ENCODE measurements around the gene RTP5. TPM values are rescaled to one million over a fixed set of nuclear protein-coding genes. Genes with fewer than 3 reads are reported as not detected.

The RTP5 gene
- total RNA-seq, 1 experiment from 2014 or later = not detected

- in situ Hi-C loops (cut with HindIII; ENCODE audit: low pct_unique_long_range_greater_than_20kb, low sequenced_read_pairs) = no loop called here
- no peak for DNase-seq (ENCODE audit: low read depth, low spot score)
Measured at GRCh38 chr2:241864168-241864849, 5.2 kb upstream of the RTP5 start.

DNA sequence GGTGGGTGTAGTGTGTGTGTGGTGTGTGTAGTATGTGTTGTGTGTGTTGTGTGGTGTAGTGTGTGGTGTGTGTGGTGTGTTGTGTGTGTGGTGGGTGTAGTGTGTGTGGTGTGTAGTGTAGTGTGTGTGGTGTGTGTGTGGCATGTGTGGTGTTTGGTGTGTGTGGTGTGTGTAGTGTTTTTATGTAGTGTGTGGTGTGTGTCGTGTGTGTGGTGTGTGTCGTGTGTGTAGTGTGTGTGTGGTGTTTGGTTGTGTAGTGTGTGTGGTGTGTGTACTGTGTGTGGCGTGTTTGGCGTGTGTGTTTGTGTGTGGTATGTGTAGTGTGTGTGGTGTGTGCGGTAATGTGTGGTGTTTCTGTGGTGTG is 4.7 kb upstream of the RTP5 start:
- in situ Hi-C loops (cut with HindIII; ENCODE audit: low pct_unique_long_range_greater_than_20kb, low sequenced_read_pairs) = no loop called here
- no peak for DNase-seq (ENCODE audit: low read depth, low spot score)

- in situ Hi-C loops (cut with HindIII; ENCODE audit: low pct_unique_long_range_greater_than_20kb, low sequenced_read_pairs) = no loop called here
- DNase-seq (ENCODE audit: low read depth, low spot score) = no peak
Measured at GRCh38 chr2:241865416-241865956, 4.0 kb upstream of the RTP5 start.

GRCh38 chr2:241865957-241866789 is 3.4 kb upstream of the RTP5 start:
- DNase-seq (ENCODE audit: low read depth, low spot score) = no peak
- in situ Hi-C loops (cut with HindIII; ENCODE audit: low pct_unique_long_range_greater_than_20kb, low sequenced_read_pairs) = no loop called here

- DNase-seq (ENCODE audit: low read depth, low spot score) = no peak
Measured at GRCh38 chr2:241866790-241867645, 2.5 kb upstream of the RTP5 start.

DNA sequence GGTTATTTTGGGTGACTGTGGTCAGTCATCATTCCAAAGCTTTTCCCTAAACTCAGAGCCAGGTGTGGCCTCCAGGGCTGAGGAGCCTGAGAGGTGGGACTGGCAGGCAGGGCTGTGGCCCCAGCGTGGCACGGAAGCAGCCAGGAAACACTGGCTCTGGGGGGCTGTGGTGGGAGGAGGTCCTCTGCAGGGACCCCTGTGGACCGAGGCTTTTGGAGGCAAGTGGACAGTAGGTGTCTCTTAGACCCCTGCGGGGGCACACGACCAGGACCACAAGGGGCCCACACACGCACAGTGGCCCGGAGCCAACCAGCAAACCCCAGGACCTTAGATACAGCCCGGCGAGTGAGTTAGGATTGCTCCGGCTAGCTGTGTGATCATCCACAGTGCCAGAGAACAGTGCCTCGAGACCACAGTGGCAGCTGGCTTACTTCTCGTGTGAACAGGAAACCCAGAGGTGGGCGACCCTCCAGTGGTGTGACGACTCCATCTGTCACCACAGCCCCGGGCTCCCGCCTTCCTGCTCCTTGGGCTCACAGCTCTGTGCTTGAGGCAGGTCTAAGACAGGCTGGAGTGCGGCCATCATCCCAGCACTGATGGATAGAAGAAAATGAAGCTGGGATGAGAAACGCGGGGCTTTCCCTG is 1.6 kb upstream of the RTP5 start:
- DNase-seq (ENCODE audit: low read depth, low spot score) = no peak
- in situ Hi-C loops (cut with HindIII; ENCODE audit: low pct_unique_long_range_greater_than_20kb, low sequenced_read_pairs) = no loop called here

More at GRCh38 chr2:241866790-241867645, 2.5 kb upstream of the RTP5 start:
- in situ Hi-C loops (cut with HindIII; ENCODE audit: low pct_unique_long_range_greater_than_20kb, low sequenced_read_pairs) = no loop called here

DNA sequence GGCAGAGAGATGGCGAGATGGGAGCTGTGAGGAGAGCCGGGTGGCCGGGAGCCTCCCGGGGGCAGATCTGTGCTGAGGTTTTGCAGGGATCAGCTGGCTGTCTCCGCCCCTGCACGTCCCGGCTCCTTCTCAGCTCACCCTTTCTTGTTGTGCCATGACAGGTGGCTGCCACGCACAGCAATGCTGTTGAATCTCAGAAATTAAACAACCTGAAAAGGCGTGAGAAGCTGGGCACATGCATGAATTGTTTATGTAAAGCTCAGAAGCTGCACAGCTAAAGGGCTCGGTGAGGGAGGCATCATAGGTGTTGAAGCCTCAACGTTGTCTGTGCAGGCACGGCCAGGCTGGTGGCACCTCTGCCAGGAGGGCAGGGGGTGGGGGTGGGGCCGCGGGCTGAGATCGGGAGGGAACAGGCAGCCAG is 858 bp upstream of the RTP5 start:
- DNase-seq (ENCODE audit: low read depth, low spot score) = no peak
- in situ Hi-C loops (cut with HindIII; ENCODE audit: low pct_unique_long_range_greater_than_20kb, low sequenced_read_pairs) = no loop called here

DNA sequence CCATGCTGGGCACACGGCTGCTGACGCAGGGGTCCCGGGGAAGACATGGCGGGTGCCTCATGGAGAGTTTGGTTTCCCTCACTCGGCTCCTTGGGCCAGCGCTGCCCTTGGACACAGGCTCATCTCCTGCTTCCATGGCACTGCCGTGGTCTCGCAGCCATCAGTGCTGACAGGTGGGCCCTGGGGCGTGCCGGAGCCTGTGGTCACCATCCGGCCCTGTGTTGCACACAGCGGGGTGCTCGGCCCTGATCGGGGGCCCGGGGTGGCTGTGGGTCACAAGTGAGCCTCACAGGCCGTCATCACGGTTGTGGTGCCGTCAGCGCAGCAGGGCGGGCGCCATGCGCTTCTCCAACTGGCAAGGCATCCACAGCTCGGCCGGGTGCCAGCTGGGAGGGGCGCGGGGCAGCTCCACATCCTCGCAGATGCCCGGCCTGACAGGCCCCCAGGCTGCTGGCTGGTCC is 582 bp downstream of the RTP5 start:
- in situ Hi-C loops (cut with HindIII; ENCODE audit: low pct_unique_long_range_greater_than_20kb, low sequenced_read_pairs) = no loop called here
- DNase-seq (ENCODE audit: low read depth, low spot score) = no peak

DNA sequence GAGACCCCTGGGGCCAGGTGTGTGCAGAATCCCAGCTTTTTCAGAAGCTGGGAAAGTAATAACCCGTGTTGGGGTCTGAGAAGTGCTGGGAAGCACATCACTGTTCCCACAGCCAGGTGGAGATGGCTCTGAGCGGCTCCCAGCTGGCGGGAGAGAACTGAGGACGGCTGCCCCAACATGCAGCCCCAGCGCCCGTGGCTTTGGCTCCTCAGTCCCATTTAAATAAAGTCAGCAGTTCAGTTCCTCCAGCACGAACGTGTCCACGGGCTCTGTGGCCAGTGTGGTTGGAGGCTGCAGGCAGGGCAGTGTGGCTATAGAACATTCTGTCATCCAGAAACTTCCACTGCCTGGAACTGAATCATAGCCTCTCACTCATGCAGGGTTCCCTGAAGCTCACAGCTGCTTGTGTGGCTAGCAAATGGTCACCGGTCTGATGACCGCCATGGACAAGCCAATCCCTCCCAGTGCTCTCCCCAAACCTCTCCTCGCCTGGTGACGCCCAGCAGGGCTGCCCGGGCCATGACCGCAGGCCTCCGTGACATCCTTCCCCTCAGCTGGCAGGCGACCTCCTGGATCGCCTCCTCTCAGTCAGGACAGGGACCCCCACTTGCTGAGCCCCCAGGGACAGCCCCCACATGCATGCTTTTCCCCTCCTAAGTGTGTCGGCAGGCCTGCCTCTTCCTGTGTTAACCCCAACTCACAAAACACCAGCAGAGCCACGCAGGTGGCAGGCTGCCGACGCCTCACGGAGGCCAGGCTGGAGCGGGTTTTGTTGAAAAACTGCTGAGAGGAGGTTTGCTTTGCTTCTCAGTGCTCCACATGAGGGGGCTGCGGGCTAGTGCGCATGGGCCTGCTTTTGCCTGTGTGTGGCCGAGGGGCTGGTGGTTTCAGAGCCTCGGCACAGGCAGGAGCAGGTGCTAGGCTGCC is 1.3 kb downstream of the RTP5 start:
- in situ Hi-C loops (cut with HindIII; ENCODE audit: low pct_unique_long_range_greater_than_20kb, low sequenced_read_pairs) = no loop called here
- DNase-seq (ENCODE audit: low read depth, low spot score) = no peak

GRCh38 chr2:241871538-241872312 is 2.2 kb downstream of the RTP5 start:
- no peak for DNase-seq (ENCODE audit: low read depth, low spot score)
- in situ Hi-C loops (cut with HindIII; ENCODE audit: low pct_unique_long_range_greater_than_20kb, low sequenced_read_pairs) = no loop called here

- in situ Hi-C loops (cut with HindIII; ENCODE audit: low pct_unique_long_range_greater_than_20kb, low sequenced_read_pairs) = no loop called here
- no peak for DNase-seq (ENCODE audit: low read depth, low spot score)
Measured at GRCh38 chr2:241872313-241872642, 2.7 kb downstream of the RTP5 start.

DNA sequence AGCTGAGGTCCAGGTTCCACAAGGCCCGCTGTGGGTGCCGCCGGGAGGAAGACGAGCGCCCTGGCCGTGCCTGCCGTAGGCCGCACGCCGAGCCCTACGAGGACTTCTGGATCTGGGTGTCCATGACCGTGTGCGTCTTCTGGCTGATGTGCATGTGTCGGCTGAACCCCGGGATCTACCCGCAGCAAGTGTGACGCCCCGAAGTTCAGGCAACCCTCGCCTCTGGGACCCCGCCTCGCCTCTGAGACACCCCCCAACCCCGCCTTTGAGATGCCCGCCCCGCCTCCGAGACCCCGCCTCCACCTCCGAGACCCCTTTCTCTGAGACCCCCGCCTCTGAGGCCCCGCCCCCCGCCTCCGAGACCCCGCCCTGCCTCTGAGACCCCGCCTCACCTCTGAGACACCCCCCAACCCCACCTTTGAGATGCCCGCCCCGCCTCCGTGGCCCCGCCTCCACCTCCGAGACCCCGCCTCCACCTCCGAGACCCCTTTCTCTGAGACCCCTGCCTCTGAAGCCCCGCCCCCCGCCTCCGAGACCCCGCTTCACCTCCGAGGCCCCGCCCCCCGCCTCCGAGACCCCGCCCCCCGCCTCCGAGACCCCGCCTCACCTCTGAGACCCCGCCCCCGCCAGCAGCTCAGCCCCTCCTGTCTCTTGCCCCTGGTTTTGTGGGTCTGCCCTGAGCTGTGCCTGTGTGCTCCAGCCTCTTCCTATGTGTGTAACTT is 3.7 kb downstream of the RTP5 start:
- in situ Hi-C loops (cut with HindIII; ENCODE audit: low pct_unique_long_range_greater_than_20kb, low sequenced_read_pairs) = no loop called here
- DNase-seq (ENCODE audit: low read depth, low spot score) = no peak

DNA sequence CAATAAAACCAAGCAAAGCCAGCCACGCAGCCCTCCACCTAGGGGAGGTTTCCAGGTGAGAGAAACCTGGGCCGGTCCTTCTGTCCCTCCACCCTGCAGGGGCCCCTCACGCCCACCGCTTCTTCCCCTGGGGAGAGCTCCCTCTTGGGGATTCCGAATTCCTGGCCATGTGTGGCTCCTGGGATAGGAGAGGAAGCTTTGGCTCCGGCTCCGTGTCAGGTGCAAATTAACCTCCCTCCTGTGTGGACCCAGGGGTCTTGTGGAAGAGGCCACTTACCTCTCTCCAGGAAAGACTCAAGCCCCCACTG is 4.2 kb downstream of the RTP5 start:
- no peak for DNase-seq (ENCODE audit: low read depth, low spot score)
- in situ Hi-C loops (cut with HindIII; ENCODE audit: low pct_unique_long_range_greater_than_20kb, low sequenced_read_pairs) = no loop called here

DNA sequence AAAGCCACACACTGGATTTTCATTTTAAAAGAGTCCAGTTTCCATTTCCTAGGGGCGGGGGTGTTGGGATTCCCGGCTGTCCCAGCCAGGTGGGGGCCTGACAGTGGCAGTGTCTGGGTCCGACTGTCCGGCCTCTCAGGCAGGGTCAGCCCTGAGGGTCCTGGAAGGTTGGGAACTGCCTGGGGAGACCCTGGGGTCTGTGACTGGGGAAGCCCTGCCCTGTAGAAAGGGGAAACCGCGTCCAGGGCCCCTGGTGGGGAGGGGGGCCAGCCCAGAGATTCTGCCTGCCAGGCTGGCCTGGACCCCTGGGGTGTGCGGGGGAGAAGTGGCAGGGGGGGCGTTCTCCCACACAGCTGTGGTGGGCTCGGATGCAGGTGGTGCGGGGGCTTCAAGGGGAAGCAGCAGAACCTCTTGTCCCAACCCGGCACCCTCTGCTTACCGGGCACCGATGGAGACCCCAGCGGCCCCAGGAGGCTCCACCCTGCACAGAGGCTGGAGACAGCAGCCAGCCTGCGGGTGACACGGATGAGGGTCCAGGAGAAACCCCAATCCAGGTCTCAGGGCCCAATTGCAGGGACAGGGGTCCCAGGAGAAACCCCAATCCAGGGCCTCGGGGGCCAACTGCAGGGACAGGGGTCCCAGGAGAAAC is 4.9 kb downstream of the RTP5 start:
- in situ Hi-C loops (cut with HindIII; ENCODE audit: low pct_unique_long_range_greater_than_20kb, low sequenced_read_pairs) = no loop called here
- no peak for DNase-seq (ENCODE audit: low read depth, low spot score)
